Measurements from ENCODE around the gene CSTPP1. TPM values are rescaled to one million over a fixed set of nuclear protein-coding genes. Genes with fewer than 3 reads are reported as not detected.
"Not testable (repeated sequence)": the region's sequence is repeated elsewhere in the genome, so short reads cannot be mapped to it uniquely, and the experiment has no call there.

CSTPP1 gene
- total RNA-seq, 2 donors from 2014 or later = 35.8 to 63.6 TPM

GRCh38 chr11:47087801-47088200, 151.2 kb downstream of the CSTPP1 start:
- Histone ChIP-seq H3K9ac (ENCODE audit: low read depth in 2 of 2, low read length in 2 of 2) (no peak overlapping the region), H3K4me3 (no peak overlapping the region), H3K9me3 (no peaks in the 10 kb centered on the region), H3K4me1 (no peaks in the 10 kb centered on the region), H3K27me3 (no peaks in the 10 kb centered on the region), H3K36me3 (no peaks in the 10 kb centered on the region), H3K27ac (no peak overlapping the region)
- TF ChIP-seq CTCF (IDR thresholded peaks at IDR 0.05) = no peak
- DNase-seq = no peak
- intact Hi-C loops (cut with DNase I) = no loop called here

GRCh38 chr11:47093541-47093940, 157.0 kb downstream of the CSTPP1 start:
- no peak for TF ChIP-seq CTCF (IDR thresholded peaks at IDR 0.05)
- no peak overlapping the region for H3K27ac ChIP-seq

GRCh38 chr11:47096871-47097270, 160.3 kb downstream of the CSTPP1 start:
- H3K4me3 ChIP-seq; H3K9me3 ChIP-seq; H3K9ac ChIP-seq (ENCODE audit: low read depth in 2 of 2, low read length in 2 of 2); DNase-seq; intact Hi-C loops (cut with DNase I); H3K4me1 ChIP-seq; H3K27ac ChIP-seq; H3K27me3 ChIP-seq; H3K36me3 ChIP-seq: not testable (repeated sequence)

More at GRCh38 chr11:47093541-47093940, 157.0 kb downstream of the CSTPP1 start:
- no peak for DNase-seq
- Histone ChIP-seq H3K4me3 (no peak overlapping the region), H3K4me1 (no peaks in the 10 kb centered on the region), H3K9ac (ENCODE audit: low read depth in 2 of 2, low read length in 2 of 2) (no peak overlapping the region), H3K27me3 (no peaks in the 10 kb centered on the region), H3K9me3 (no peaks in the 10 kb centered on the region), H3K36me3 (no peaks in the 10 kb centered on the region)
- intact Hi-C loops (cut with DNase I) = no loop called here

GRCh38 chr11:47098223-47098622, 161.7 kb downstream of the CSTPP1 start:
- H3K9ac ChIP-seq (ENCODE audit: low read depth in 2 of 2, low read length in 2 of 2); H3K4me3 ChIP-seq; DNase-seq; intact Hi-C loops (cut with DNase I); H3K27ac ChIP-seq; H3K9me3 ChIP-seq; H3K27me3 ChIP-seq; H3K4me1 ChIP-seq; H3K36me3 ChIP-seq: not testable (repeated sequence)

- peak; percentile 33 for DNase-seq
- no peaks in the 10 kb centered on the region for H3K36me3 ChIP-seq
- H3K27me3 ChIP-seq = no peaks in the 10 kb centered on the region
- no peak for TF ChIP-seq CTCF (IDR thresholded peaks at IDR 0.05)
- intact Hi-C loops (cut with DNase I) = no loop called here
- peak overlapping the region; percentile 20 for H3K27ac ChIP-seq
- H3K4me1 ChIP-seq = peaks cover 3% of the 10 kb centered on the region
- H3K9me3 ChIP-seq = no peaks in the 10 kb centered on the region
- no peak overlapping the region for H3K9ac ChIP-seq (ENCODE audit: low read depth in 2 of 2, low read length in 2 of 2)
- H3K4me3 ChIP-seq = no peak overlapping the region
Observed at GRCh38 chr11:47099214-47099917, 162.8 kb downstream of the CSTPP1 start.

- intact Hi-C loops (cut with DNase I) = no loop called here
- no peak for TF ChIP-seq CTCF (IDR thresholded peaks at IDR 0.05)
- no peak for DNase-seq
- peaks cover 3% of the 10 kb centered on the region for H3K4me1 ChIP-seq
- no peaks in the 10 kb centered on the region for H3K27me3 ChIP-seq
- H3K9me3 ChIP-seq = no peaks in the 10 kb centered on the region
- no peaks in the 10 kb centered on the region for H3K36me3 ChIP-seq
- peak overlapping the region; percentile 20 for H3K27ac ChIP-seq
- H3K9ac ChIP-seq (ENCODE audit: low read depth in 2 of 2, low read length in 2 of 2) = no peak overlapping the region
- no peak overlapping the region for H3K4me3 ChIP-seq
Observed at GRCh38 chr11:47099918-47100315, 163.4 kb downstream of the CSTPP1 start.
